Measurements from ENCODE around the gene JRKL.

JRKL gene

GRCh38 chr11:96384156-96384555, 5.7 kb upstream of the JRKL start:
- ATAC-seq (ENCODE audit: low read depth) (no peak), DNase-seq (ENCODE audit: low spot score) (no peak)
- H3K4me3 ChIP-seq (ENCODE audit: severe bottlenecking), result no peak overlapping the region
- no peaks in the 10 kb centered on the region for H3K9me3 ChIP-seq (ENCODE audit: severe bottlenecking)
- no peak for TF ChIP-seq CTCF (IDR thresholded peaks at IDR 0.05; ENCODE audit: poor library complexity, severe bottlenecking)
- no peaks in the 10 kb centered on the region for H3K27me3 ChIP-seq (ENCODE audit: insufficient read depth, poor library complexity, severe bottlenecking)
- peaks cover 41% of the 10 kb centered on the region for H3K36me3 ChIP-seq (ENCODE audit: low read depth)
- H3K27ac ChIP-seq (ENCODE audit: poor library complexity, severe bottlenecking), result no peak overlapping the region
- peaks cover 10% of the 10 kb centered on the region for H3K4me1 ChIP-seq (ENCODE audit: insufficient read depth, poor library complexity, severe bottlenecking)

- Histone ChIP-seq H3K27me3 (ENCODE audit: insufficient read depth, poor library complexity, severe bottlenecking) (no peaks in the 10 kb centered on the region), H3K4me3 (ENCODE audit: severe bottlenecking) (no peak overlapping the region), H3K27ac (ENCODE audit: poor library complexity, severe bottlenecking) (no peak overlapping the region), H3K9me3 (ENCODE audit: severe bottlenecking) (no peaks in the 10 kb centered on the region), H3K4me1 (ENCODE audit: insufficient read depth, poor library complexity, severe bottlenecking) (peaks cover 10% of the 10 kb centered on the region), H3K36me3 (ENCODE audit: low read depth) (peaks cover 41% of the 10 kb centered on the region)
- TF ChIP-seq CTCF (IDR thresholded peaks at IDR 0.05; ENCODE audit: poor library complexity, severe bottlenecking), result no peak
- ATAC-seq (ENCODE audit: low read depth), result no peak
- DNase-seq (ENCODE audit: low spot score), result no peak
Measured at GRCh38 chr11:96385187-96385586, 4.6 kb upstream of the JRKL start.

GRCh38 chr11:96388891-96389719, 708 bp upstream of the JRKL start:
- Histone ChIP-seq H3K4me3 (ENCODE audit: severe bottlenecking) (peak overlapping the region; percentile 93), H3K27ac (ENCODE audit: poor library complexity, severe bottlenecking) (peak overlapping the region; percentile 44), H3K27me3 (ENCODE audit: insufficient read depth, poor library complexity, severe bottlenecking) (no peaks in the 10 kb centered on the region), H3K36me3 (ENCODE audit: low read depth) (peaks cover 9% of the 10 kb centered on the region), H3K4me1 (ENCODE audit: insufficient read depth, poor library complexity, severe bottlenecking) (peaks cover 13% of the 10 kb centered on the region), H3K9me3 (ENCODE audit: severe bottlenecking) (no peaks in the 10 kb centered on the region)
- ATAC-seq (ENCODE audit: low read depth) (peak; percentile 58), DNase-seq (ENCODE audit: low spot score) (no peak)
- no peak for TF ChIP-seq CTCF (IDR thresholded peaks at IDR 0.05; ENCODE audit: poor library complexity, severe bottlenecking)

- no peaks in the 10 kb centered on the region for H3K27me3 ChIP-seq (ENCODE audit: insufficient read depth, poor library complexity, severe bottlenecking)
- DNase-seq (ENCODE audit: low spot score), result no peak
- H3K27ac ChIP-seq (ENCODE audit: poor library complexity, severe bottlenecking), result peak overlapping the region; percentile 44
- H3K9me3 ChIP-seq (ENCODE audit: severe bottlenecking), result no peaks in the 10 kb centered on the region
- peak overlapping the region; percentile 93 for H3K4me3 ChIP-seq (ENCODE audit: severe bottlenecking)
- no peak; the same call in 2 of the 3 replicates for ATAC-seq (ENCODE audit: low read depth)
- peaks cover 13% of the 10 kb centered on the region for H3K4me1 ChIP-seq (ENCODE audit: insufficient read depth, poor library complexity, severe bottlenecking)
- TF ChIP-seq CTCF (IDR thresholded peaks at IDR 0.05; ENCODE audit: poor library complexity, severe bottlenecking), result no peak
- no peaks in the 10 kb centered on the region for H3K36me3 ChIP-seq (ENCODE audit: low read depth)
Measured at GRCh38 chr11:96390488-96390792, 627 bp downstream of the JRKL start.

- no peaks in the 10 kb centered on the region for H3K36me3 ChIP-seq (ENCODE audit: low read depth)
- ATAC-seq (ENCODE audit: low read depth), result no peak
- DNase-seq (ENCODE audit: low spot score), result no peak
- TF ChIP-seq CTCF (IDR thresholded peaks at IDR 0.05; ENCODE audit: poor library complexity, severe bottlenecking), result peak; percentile 33
- H3K9me3 ChIP-seq (ENCODE audit: severe bottlenecking), result no peaks in the 10 kb centered on the region
- H3K4me3 ChIP-seq (ENCODE audit: severe bottlenecking), result no peak overlapping the region
- no peak overlapping the region for H3K27ac ChIP-seq (ENCODE audit: poor library complexity, severe bottlenecking)
- peaks cover 13% of the 10 kb centered on the region for H3K4me1 ChIP-seq (ENCODE audit: insufficient read depth, poor library complexity, severe bottlenecking)
- H3K27me3 ChIP-seq (ENCODE audit: insufficient read depth, poor library complexity, severe bottlenecking), result no peaks in the 10 kb centered on the region
Measured at GRCh38 chr11:96391698-96392307, 2.0 kb downstream of the JRKL start.
